22Rv1 (cell line): ENCODE results near the gene CEP170B.

Source experiments
- ZFX ChIP-seq: fragments of 450-650 bp; IDR thresholded peaks from 2 replicates; pipeline ENCODE4 v1.6.1; 2017; ENCODE audit warnings: antibody characterized with exemption, borderline replicate concordance
- TF ChIP-seq, protein P1 (sequence below): fragments of 450-650 bp; IDR thresholded peaks from 2 replicates; pipeline ENCODE4 v1.5.1; 2017; ENCODE audit warnings: mild to moderate bottlenecking

DNA sequence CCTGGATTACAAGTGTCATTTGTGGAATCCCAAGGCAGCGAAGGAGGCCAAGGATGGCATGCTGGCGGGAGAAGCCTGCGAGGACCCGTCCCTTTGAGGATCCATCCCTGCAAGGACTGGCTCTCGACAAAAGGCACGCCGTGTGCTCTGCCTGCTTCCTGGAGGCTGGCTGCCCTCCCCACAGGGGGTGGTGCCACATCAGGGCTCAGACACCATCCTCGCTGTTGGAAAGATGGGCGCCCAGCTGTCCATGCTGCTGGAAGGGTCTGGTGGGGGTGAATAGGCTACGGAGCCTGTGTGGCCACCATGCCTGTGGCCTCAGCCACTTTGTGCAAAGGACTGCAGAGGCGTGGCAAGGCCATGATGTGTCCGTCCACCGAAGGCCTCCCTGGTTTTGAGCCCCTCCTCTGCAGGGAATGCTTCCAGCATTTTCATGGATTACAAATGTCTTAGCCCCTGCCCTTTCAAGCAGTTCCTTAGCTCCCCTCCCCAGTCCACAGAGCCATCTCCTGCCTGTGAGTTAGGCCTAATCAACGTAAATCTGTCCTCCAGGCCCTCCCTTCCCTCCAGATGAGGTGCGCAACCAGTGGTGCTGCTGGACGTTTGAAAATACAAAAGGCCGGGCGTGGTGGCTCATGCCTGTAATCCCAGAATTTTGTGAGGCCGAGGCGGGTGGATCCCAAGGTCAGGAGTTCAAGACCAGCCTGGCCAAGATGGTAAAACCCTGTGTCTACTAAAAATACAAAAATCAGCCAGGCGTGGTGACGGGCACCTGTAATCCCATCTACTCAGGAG is 42.0 kb upstream of the CEP170B start:
- TF ChIP-seq, protein P1, sequence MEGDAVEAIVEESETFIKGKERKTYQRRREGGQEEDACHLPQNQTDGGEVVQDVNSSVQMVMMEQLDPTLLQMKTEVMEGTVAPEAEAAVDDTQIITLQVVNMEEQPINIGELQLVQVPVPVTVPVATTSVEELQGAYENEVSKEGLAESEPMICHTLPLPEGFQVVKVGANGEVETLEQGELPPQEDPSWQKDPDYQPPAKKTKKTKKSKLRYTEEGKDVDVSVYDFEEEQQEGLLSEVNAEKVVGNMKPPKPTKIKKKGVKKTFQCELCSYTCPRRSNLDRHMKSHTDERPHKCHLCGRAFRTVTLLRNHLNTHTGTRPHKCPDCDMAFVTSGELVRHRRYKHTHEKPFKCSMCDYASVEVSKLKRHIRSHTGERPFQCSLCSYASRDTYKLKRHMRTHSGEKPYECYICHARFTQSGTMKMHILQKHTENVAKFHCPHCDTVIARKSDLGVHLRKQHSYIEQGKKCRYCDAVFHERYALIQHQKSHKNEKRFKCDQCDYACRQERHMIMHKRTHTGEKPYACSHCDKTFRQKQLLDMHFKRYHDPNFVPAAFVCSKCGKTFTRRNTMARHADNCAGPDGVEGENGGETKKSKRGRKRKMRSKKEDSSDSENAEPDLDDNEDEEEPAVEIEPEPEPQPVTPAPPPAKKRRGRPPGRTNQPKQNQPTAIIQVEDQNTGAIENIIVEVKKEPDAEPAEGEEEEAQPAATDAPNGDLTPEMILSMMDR: no peak
- no peak for TF ChIP-seq ZFX
